ENCODE measurements around the gene ATG13. TPM values are rescaled to one million over a fixed set of nuclear protein-coding genes. Genes with fewer than 3 reads are reported as not detected.

The ATG13 gene
- total RNA-seq, 1 donor from 2014 or later, result 36.9 TPM

DNA sequence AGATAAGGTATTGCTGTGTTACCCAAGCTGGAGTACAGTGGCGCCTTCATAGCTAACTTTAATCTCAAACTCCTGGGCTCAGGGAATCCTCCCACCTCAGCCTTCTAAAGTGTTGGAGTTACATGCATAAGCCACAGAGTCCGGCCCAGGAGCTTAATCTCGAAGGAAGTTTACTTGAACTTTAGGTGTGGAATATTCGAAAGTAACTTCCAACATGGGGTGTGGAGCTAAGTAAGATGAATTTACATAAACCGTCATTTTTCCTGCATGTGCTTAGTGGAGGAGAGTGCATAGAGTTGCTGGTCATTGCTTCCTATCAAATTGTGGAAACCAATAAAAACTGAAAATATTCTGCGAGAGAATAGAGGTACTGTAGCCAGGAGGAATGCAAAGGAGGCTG is 1.5 kb downstream of the ATG13 start:
- Histone ChIP-seq H3K4me3 (ENCODE audit: low read depth, low read length) (no peak overlapping the region), H3K36me3 (ENCODE audit: control insufficient read depth, insufficient read depth, low read length) (no peaks in the 10 kb centered on the region), H3K27me3 (ENCODE audit: control insufficient read depth, insufficient read depth, low read length) (no peaks in the 10 kb centered on the region)
- DNase-seq (ENCODE audit: low read depth) (no peak), FAIRE-seq (no peak)
- TF ChIP-seq, protein P1, sequence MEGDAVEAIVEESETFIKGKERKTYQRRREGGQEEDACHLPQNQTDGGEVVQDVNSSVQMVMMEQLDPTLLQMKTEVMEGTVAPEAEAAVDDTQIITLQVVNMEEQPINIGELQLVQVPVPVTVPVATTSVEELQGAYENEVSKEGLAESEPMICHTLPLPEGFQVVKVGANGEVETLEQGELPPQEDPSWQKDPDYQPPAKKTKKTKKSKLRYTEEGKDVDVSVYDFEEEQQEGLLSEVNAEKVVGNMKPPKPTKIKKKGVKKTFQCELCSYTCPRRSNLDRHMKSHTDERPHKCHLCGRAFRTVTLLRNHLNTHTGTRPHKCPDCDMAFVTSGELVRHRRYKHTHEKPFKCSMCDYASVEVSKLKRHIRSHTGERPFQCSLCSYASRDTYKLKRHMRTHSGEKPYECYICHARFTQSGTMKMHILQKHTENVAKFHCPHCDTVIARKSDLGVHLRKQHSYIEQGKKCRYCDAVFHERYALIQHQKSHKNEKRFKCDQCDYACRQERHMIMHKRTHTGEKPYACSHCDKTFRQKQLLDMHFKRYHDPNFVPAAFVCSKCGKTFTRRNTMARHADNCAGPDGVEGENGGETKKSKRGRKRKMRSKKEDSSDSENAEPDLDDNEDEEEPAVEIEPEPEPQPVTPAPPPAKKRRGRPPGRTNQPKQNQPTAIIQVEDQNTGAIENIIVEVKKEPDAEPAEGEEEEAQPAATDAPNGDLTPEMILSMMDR (IDR thresholded peaks at IDR 0.05; ENCODE audit: insufficient read depth, low read length, severe bottlenecking), result no peak

DNA sequence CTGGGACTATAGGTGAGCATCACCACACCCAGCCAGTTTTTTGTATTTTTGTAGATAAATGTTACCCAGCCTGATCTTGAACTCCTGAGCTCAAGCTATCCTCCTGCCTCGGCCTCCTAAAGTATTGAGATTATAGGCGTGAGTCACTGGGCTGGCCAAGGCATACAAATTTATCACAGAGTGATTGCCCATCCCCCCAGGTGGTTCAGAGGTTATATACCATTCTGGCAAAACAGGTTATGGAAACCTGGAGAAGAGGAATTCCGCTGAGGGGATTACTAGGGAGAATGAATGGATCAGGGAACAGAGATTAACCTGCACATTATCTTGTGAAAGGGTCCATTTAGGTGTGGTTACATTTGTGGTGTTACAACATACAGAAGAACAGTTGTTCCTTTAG is 8.1 kb downstream of the ATG13 start:
- Histone ChIP-seq H3K36me3 (ENCODE audit: control insufficient read depth, insufficient read depth, low read length) (no peaks in the 10 kb centered on the region), H3K4me3 (ENCODE audit: low read depth, low read length) (no peak overlapping the region), H3K27me3 (ENCODE audit: control insufficient read depth, insufficient read depth, low read length) (no peaks in the 10 kb centered on the region)
- TF ChIP-seq, protein P1 (IDR thresholded peaks at IDR 0.05; ENCODE audit: insufficient read depth, low read length, severe bottlenecking), result no peak
- FAIRE-seq, result no peak
- DNase-seq (ENCODE audit: low read depth), result no peak

DNA sequence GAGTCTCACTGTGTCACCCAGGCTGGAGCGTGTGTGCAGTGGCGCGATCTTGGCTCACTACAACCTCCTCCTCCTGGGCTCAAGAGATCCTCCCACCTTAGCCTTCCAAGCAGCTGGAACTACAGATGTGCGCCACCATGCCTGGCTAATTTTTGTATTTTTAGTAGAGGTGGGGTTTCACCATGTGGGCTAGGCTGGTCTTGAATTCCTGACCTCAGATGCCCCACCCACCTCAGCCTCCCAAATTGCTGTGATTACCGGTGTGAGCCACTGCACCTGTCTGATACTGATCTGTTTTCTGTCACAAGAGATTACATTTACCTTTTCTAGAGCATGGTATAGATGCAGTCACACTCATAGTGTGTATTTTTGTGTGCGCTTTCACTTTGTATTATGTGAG is 11.6 kb downstream of the ATG13 start:
- Histone ChIP-seq H3K4me3 (ENCODE audit: low read depth, low read length) (no peak overlapping the region), H3K27me3 (ENCODE audit: control insufficient read depth, insufficient read depth, low read length) (no peaks in the 10 kb centered on the region), H3K36me3 (ENCODE audit: control insufficient read depth, insufficient read depth, low read length) (peaks cover 3% of the 10 kb centered on the region)
- DNase-seq (ENCODE audit: low read depth) (no peak), FAIRE-seq (no peak)
- TF ChIP-seq, protein P1 (IDR thresholded peaks at IDR 0.05; ENCODE audit: insufficient read depth, low read length, severe bottlenecking), result no peak

DNA sequence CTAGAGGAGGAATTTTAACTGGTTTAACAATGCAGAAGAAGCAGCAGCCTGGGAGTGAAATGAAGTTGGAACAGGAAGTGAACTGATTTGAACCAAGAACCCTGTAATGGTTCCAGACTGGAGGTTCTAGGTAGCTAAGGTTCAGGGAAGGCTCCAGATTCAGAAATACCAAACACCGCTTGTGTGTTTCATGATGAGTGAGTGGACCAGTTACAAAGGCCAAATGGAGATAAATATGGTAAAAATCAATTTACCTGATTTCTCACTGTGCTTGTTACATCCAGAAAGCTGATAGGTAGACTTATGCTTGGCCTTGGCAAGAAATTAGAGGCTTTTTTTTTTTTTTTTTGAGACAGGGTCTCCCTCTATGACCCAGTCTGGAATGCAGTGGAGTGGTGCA is 12.9 kb downstream of the ATG13 start:
- no peak overlapping the region for H3K4me3 ChIP-seq (ENCODE audit: low read depth, low read length)
- FAIRE-seq (no peak), DNase-seq (ENCODE audit: low read depth) (no peak)
- H3K27me3 ChIP-seq (ENCODE audit: control insufficient read depth, insufficient read depth, low read length), result no peaks in the 10 kb centered on the region
- H3K36me3 ChIP-seq (ENCODE audit: control insufficient read depth, insufficient read depth, low read length), result peaks cover 3% of the 10 kb centered on the region
- TF ChIP-seq, protein P1 (IDR thresholded peaks at IDR 0.05; ENCODE audit: insufficient read depth, low read length, severe bottlenecking), result no peak

DNA sequence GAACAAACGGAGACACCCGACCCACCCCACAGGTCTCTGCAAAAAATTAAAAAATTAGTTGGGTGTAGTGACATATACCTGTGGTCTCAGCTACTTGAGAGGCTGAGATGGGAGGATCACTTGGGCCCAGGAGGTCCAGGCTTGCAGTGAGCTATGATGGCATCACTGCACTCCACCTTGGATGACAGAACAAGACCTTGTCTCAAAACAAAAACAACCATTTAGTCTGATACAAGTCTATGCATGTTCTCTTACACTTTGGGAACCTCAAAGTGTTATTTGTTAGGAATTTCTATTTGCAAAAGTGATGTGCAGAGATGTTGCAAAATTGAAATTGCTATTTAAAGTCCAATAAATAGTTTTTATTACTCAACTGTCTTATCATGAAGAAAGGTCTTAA is 14.3 kb downstream of the ATG13 start:
- DNase-seq (ENCODE audit: low read depth) (peak; percentile 65), FAIRE-seq (no peak)
- TF ChIP-seq, protein P1 (IDR thresholded peaks at IDR 0.05; ENCODE audit: insufficient read depth, low read length, severe bottlenecking), result no peak
- Histone ChIP-seq H3K27me3 (ENCODE audit: control insufficient read depth, insufficient read depth, low read length) (no peaks in the 10 kb centered on the region), H3K4me3 (ENCODE audit: low read depth, low read length) (no peak overlapping the region), H3K36me3 (ENCODE audit: control insufficient read depth, insufficient read depth, low read length) (peaks cover 3% of the 10 kb centered on the region)

DNA sequence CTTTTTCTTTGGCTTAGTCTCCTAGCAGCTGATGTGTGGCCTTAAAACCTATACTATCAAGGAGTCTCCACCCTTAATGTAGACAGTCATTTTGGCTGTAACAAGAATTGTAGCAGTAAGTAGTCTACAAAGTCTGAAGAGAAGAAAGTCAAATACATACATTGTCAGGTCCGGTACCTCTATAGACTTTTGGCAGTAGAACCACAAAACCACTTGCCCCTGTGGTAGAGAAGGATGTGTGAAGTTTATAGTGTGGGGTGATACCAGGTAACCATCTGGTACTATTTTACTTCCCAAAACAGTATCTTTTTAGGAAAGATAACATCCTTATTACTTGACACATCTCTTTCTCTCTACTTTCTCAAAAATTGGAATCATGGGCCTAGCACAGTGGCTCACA is 15.1 kb downstream of the ATG13 start:
- TF ChIP-seq, protein P1 (IDR thresholded peaks at IDR 0.05; ENCODE audit: insufficient read depth, low read length, severe bottlenecking), result no peak
- DNase-seq (ENCODE audit: low read depth) (no peak), FAIRE-seq (no peak)
- peaks cover 3% of the 10 kb centered on the region for H3K36me3 ChIP-seq (ENCODE audit: control insufficient read depth, insufficient read depth, low read length)
- no peaks in the 10 kb centered on the region for H3K27me3 ChIP-seq (ENCODE audit: control insufficient read depth, insufficient read depth, low read length)
- H3K4me3 ChIP-seq (ENCODE audit: low read depth, low read length), result no peak overlapping the region
